GM13976 (cell line): Measurements from ENCODE around the gene MAGI3.

Experiments used
- DNase-seq: peaks from one replicate; pipeline ENCODE4 v3.0.0; 2012; ENCODE audit warnings: low spot score
- CTCF ChIP-seq: IDR thresholded peaks from 2 replicates; pipeline ENCODE4 v1.5.1; 2012; ENCODE audit warnings: borderline replicate concordance, mild to moderate bottlenecking; ENCODE audit not compliant: insufficient read depth; ENCODE audit errors: extremely low read depth, missing control alignments, control extremely low read depth
- in situ Hi-C: fragments of 300-500 bp; cut with MboI; formaldehyde crosslinking; loops from one replicate; pipeline ENCODE4 v1.12.0; 2022; ENCODE audit warnings: low sequenced_read_pairs, mixed read lengths, inconsistent platforms; ENCODE audit not compliant: unreplicated experiment

The MAGI3 gene

GRCh38 chr1:113511269-113511668 lies 121.0 kb downstream of the MAGI3 start:
- in situ Hi-C loops = no loop called here
- no peak for DNase-seq

GRCh38 chr1:113515498-113515897 lies 125.2 kb downstream of the MAGI3 start:
- TF ChIP-seq CTCF = no peak
- in situ Hi-C loops = no loop called here
- DNase-seq = no peak

More at GRCh38 chr1:113511269-113511668, 121.0 kb downstream of the MAGI3 start:
- TF ChIP-seq CTCF = no peak

GRCh38 chr1:113517346-113517745 lies 127.0 kb downstream of the MAGI3 start:
- in situ Hi-C loops = no loop called here
- no peak for DNase-seq
- TF ChIP-seq CTCF = no peak

GRCh38 chr1:113517983-113518382 lies 127.7 kb downstream of the MAGI3 start:
- no peak for TF ChIP-seq CTCF
- in situ Hi-C loops = no loop called here
- DNase-seq = no peak

GRCh38 chr1:113519556-113519955 lies 129.2 kb downstream of the MAGI3 start:
- in situ Hi-C loops = no loop called here
- no peak for TF ChIP-seq CTCF
- no peak for DNase-seq

- no peak for TF ChIP-seq CTCF
- no peak for DNase-seq
- in situ Hi-C loops = no loop called here
Observed at GRCh38 chr1:113530021-113530420, 139.7 kb downstream of the MAGI3 start.

GRCh38 chr1:113531321-113531720 lies 141.0 kb downstream of the MAGI3 start:
- in situ Hi-C loops = no loop called here
- DNase-seq = no peak
- TF ChIP-seq CTCF = no peak
